Cardiac muscle cell (in vitro differentiated cells and primary cell): Measurements from ENCODE around the gene PCNX2. TPM values are rescaled to one million over a fixed set of nuclear protein-coding genes. Genes with fewer than 3 reads are reported as not detected.

Source experiments
- DNase-seq, 2 donors: peaks; one replicate each; pipeline versions ENCODE4 v3.0.0 to v3.0.0-alpha.2; 2010 to 2017; ENCODE audit warnings: low read depth in 1 of 2, low spot score in 1 of 2
- H3K27ac ChIP-seq: fragments of 200-600 bp; sonication (generic); 2 replicates; pipeline ENCODE4 v1.5.1; 2016
- H3K27me3 ChIP-seq: fragments of 200-600 bp; sonication (generic); 2 replicates; pipeline ENCODE4 v1.6.0; 2016; ENCODE audit warnings: control low read depth
- H3K36me3 ChIP-seq: fragments of 200-600 bp; sonication (generic); 2 replicates; pipeline ENCODE4 v1.5.1; 2016; ENCODE audit warnings: control low read depth
- H3K4me1 ChIP-seq: fragments of 200-600 bp; sonication (generic); 2 replicates; pipeline ENCODE4 v1.8.1; 2017; ENCODE audit warnings: low read depth, mild to moderate bottlenecking, mixed run types
- H3K4me3 ChIP-seq: fragments of 200-600 bp; sonication (generic); 2 replicates; pipeline ENCODE4 v1.5.1; 2016; ENCODE audit warnings: mild to moderate bottlenecking
- H3K9me3 ChIP-seq: fragments of 200-600 bp; sonication (generic); 2 replicates; pipeline ENCODE4 v1.5.1; 2017; ENCODE audit warnings: low read depth, mild to moderate bottlenecking, control low read depth
- CTCF ChIP-seq: IDR thresholded peaks from 2 replicates; pipeline ENCODE4 v1.5.1; 2012; ENCODE audit warnings: low read depth, mild to moderate bottlenecking, low read length
- polyA plus RNA-seq: library from polyadenylated mRNA; unstranded; fragments of >200 nt; fragmentation: Nextera tagmentation; extraction: Ambion mirVana; gene quantifications from 2 replicates; pipeline ENCODE4 v1.2.1, GENCODE V29; 2016
- total RNA-seq: library from RNA; depleted of rRNA; stranded (reverse); fragments of >200 nt; gene quantifications from 2 replicates; pipeline ENCODE4 v1.2.3, GENCODE V29; 2016

The PCNX2 gene
- total and polyA plus RNA-seq, 2 experiments from 2014 or later: 3.9 to 5.1 TPM

GRCh38 chr1:233024199-233024598, 271.3 kb downstream of the PCNX2 start:
- peaks cover 16% of the 10 kb centered on the region for H3K4me1 ChIP-seq
- no peaks in the 10 kb centered on the region for H3K9me3 ChIP-seq
- H3K4me3 ChIP-seq: no peak overlapping the region
- no peak overlapping the region for H3K27ac ChIP-seq
- no peak for DNase-seq
- H3K36me3 ChIP-seq: no peaks in the 10 kb centered on the region
- no peaks in the 10 kb centered on the region for H3K27me3 ChIP-seq
- no peak for TF ChIP-seq CTCF

GRCh38 chr1:233022246-233022645, 273.3 kb downstream of the PCNX2 start:
- no peak for DNase-seq
- TF ChIP-seq CTCF: no peak
- H3K4me1 ChIP-seq: peaks cover 19% of the 10 kb centered on the region
- H3K9me3 ChIP-seq: no peaks in the 10 kb centered on the region
- H3K27me3 ChIP-seq: no peaks in the 10 kb centered on the region
- no peak overlapping the region for H3K27ac ChIP-seq
- H3K4me3 ChIP-seq: no peak overlapping the region
- H3K36me3 ChIP-seq: no peaks in the 10 kb centered on the region

DNA sequence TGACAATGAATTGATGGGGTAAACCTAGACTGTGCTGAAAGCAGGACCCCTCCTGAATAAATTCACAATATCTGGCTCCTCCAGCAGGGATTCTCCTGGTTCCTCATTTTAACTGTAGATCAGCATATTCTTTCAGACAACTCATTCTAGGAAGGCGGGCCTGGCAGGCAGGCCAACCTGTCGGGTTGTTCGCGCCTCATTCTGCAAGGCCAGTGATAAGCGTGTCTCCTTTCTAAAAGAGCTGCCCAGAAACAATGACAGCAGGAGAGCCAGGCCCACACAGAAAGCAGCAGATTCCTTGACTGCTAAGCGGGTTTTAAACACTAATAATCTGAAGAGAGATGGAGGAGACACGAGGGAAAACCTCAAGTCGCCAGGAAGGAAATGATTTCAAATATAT, 275.1 kb downstream of the PCNX2 start:
- no peak for TF ChIP-seq CTCF
- Histone ChIP-seq H3K4me3 (no peak overlapping the region), H3K9me3 (no peaks in the 10 kb centered on the region), H3K27ac (peak overlapping the region; percentile 24), H3K36me3 (no peaks in the 10 kb centered on the region), H3K27me3 (no peaks in the 10 kb centered on the region), H3K4me1 (peaks cover 19% of the 10 kb centered on the region)
- DNase-seq: peak; percentile 40 to 69

- H3K9me3 ChIP-seq: no peaks in the 10 kb centered on the region
- DNase-seq: no peak
- no peak for TF ChIP-seq CTCF
- H3K27me3 ChIP-seq: no peaks in the 10 kb centered on the region
- peaks cover 19% of the 10 kb centered on the region for H3K4me1 ChIP-seq
- H3K36me3 ChIP-seq: no peaks in the 10 kb centered on the region
- no peak overlapping the region for H3K4me3 ChIP-seq
- H3K27ac ChIP-seq: peak overlapping the region; percentile 24
Observed at GRCh38 chr1:233019778-233020325, 275.7 kb downstream of the PCNX2 start.

DNA sequence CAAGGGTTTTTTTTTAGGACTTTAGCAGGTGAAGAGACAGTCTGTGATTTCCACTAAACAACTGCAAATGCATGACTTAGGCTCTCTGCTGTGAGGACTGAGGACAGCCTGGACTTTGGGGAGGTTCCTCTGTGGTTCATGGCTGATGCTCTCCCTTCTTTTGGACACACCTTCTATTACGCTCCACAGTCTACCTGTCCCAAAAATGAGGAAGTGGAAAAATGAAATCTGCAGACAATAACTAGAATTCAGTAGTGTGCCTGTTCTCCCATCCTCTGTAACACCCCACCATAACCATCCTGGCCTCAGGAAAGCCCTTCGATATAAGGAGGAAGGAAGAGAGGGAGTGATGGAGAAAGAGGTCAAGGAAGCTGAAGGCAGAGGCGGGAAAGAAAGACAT, 276.4 kb downstream of the PCNX2 start:
- H3K9me3 ChIP-seq: no peaks in the 10 kb centered on the region
- TF ChIP-seq CTCF: no peak
- no peak for DNase-seq
- no peak overlapping the region for H3K4me3 ChIP-seq
- no peaks in the 10 kb centered on the region for H3K36me3 ChIP-seq
- peaks cover 19% of the 10 kb centered on the region for H3K4me1 ChIP-seq
- H3K27ac ChIP-seq: no peak overlapping the region
- no peaks in the 10 kb centered on the region for H3K27me3 ChIP-seq
